Non-pigmented ciliary epithelial cell (primary cell): Measurements from ENCODE around the gene DLX2.
"Not testable (repeated sequence)": the region's sequence is repeated elsewhere in the genome, so short reads cannot be mapped to it uniquely, and the experiment has no call there.

Experiments used
- DNase-seq: peaks from one replicate; pipeline ENCODE4 v3.0.0-alpha.2; 2010; ENCODE audit warnings: low read depth

DLX2 gene

GRCh38 chr2:172083628-172084394, 18.9 kb downstream of the DLX2 start:
- DNase-seq = no peak

- DNase-seq = no peak
Observed at GRCh38 chr2:172082944-172083627, 19.6 kb downstream of the DLX2 start.

- DNase-seq = no peak
Observed at GRCh38 chr2:172082105-172082943, 20.4 kb downstream of the DLX2 start.

- no peak for DNase-seq
Observed at GRCh38 chr2:172081221-172082022, 21.3 kb downstream of the DLX2 start.

- DNase-seq = no peak
Observed at GRCh38 chr2:172080641-172081220, 22.0 kb downstream of the DLX2 start.

GRCh38 chr2:172079838-172080640, 22.7 kb downstream of the DLX2 start:
- DNase-seq = no peak

- DNase-seq = no peak
Observed at GRCh38 chr2:172079416-172079815, 23.3 kb downstream of the DLX2 start.

- DNase-seq = no peak
Observed at GRCh38 chr2:172074254-172074653, 28.4 kb downstream of the DLX2 start.

GRCh38 chr2:172073518-172073917, 29.2 kb downstream of the DLX2 start:
- no peak for DNase-seq

- DNase-seq = no peak
Observed at GRCh38 chr2:172072706-172073105, 30.0 kb downstream of the DLX2 start.

- DNase-seq = no peak
Observed at GRCh38 chr2:172072303-172072702, 30.4 kb downstream of the DLX2 start.

GRCh38 chr2:172070936-172071335, 31.8 kb downstream of the DLX2 start:
- no peak for DNase-seq

- DNase-seq = not testable (repeated sequence)
Observed at GRCh38 chr2:172067905-172068304, 34.8 kb downstream of the DLX2 start.

GRCh38 chr2:172066394-172066886, 36.3 kb downstream of the DLX2 start:
- DNase-seq = no peak

GRCh38 chr2:172065111-172065510, 37.6 kb downstream of the DLX2 start:
- no peak for DNase-seq

- no peak for DNase-seq
Observed at GRCh38 chr2:172063446-172063845, 39.3 kb downstream of the DLX2 start.

- no peak for DNase-seq
Observed at GRCh38 chr2:172062402-172063004, 40.2 kb downstream of the DLX2 start.

- not testable (repeated sequence) for DNase-seq
Observed at GRCh38 chr2:172060118-172060517, 42.6 kb downstream of the DLX2 start.

GRCh38 chr2:172058660-172059059, 44.0 kb downstream of the DLX2 start:
- no peak for DNase-seq

GRCh38 chr2:172056293-172056692, 46.4 kb downstream of the DLX2 start:
- DNase-seq = no peak
